Endothelial cell (in vitro differentiated cells): Measurements from ENCODE around the gene WDR37. TPM values are rescaled to one million over a fixed set of nuclear protein-coding genes. Genes with fewer than 3 reads are reported as not detected.

Source experiments
- DNase-seq: peaks from one replicate; pipeline ENCODE4 v3.0.0; 2021; ENCODE audit warnings: low spot score
- H3K27ac Mint-ChIP-seq: one replicate; pipeline ENCODE4 v1.8.0; 2021; ENCODE audit warnings: mixed read lengths, inconsistent platforms; ENCODE audit not compliant: unreplicated experiment
- H3K27me3 Mint-ChIP-seq: one replicate; pipeline ENCODE4 v1.8.0; 2021; ENCODE audit warnings: mild to moderate bottlenecking, moderate library complexity, mixed read lengths, inconsistent platforms; ENCODE audit not compliant: unreplicated experiment
- H3K36me3 Mint-ChIP-seq: one replicate; pipeline ENCODE4 v1.8.0; 2021; ENCODE audit warnings: mild to moderate bottlenecking, low read depth, mixed read lengths, inconsistent platforms; ENCODE audit not compliant: unreplicated experiment
- H3K4me1 Mint-ChIP-seq: one replicate; pipeline ENCODE4 v1.8.0; 2021; ENCODE audit warnings: mild to moderate bottlenecking, mixed read lengths, inconsistent platforms; ENCODE audit not compliant: unreplicated experiment
- H3K4me3 Mint-ChIP-seq: one replicate; pipeline ENCODE4 v1.8.0; 2021; ENCODE audit warnings: mild to moderate bottlenecking, mixed read lengths, inconsistent platforms; ENCODE audit not compliant: unreplicated experiment
- H3K9me3 Mint-ChIP-seq: one replicate; pipeline ENCODE4 v1.8.0; 2021; ENCODE audit warnings: mixed read lengths, inconsistent platforms; ENCODE audit not compliant: unreplicated experiment
- total RNA-seq: library from RNA; stranded (reverse); fragmentation: NEBNext Ultra II Directional; extraction: Animal tissue kit (Norgen Biotek cat#: 25700); gene quantifications from one replicate; pipeline ENCODE4 v1.2.1, GENCODE V29; 2021; ENCODE audit not compliant: unreplicated experiment
- TF ChIP-seq, protein P1 (sequence below): fragments of 200-600 bp; sonication (generic); IDR thresholded peaks from one replicate; pipeline ENCODE4 v1.5.0; 2021; ENCODE audit warnings: antibody characterized with exemption; ENCODE audit not compliant: unreplicated experiment

WDR37 gene
- total RNA-seq, 1 donor from 2014 or later, result 32.6 TPM

DNA sequence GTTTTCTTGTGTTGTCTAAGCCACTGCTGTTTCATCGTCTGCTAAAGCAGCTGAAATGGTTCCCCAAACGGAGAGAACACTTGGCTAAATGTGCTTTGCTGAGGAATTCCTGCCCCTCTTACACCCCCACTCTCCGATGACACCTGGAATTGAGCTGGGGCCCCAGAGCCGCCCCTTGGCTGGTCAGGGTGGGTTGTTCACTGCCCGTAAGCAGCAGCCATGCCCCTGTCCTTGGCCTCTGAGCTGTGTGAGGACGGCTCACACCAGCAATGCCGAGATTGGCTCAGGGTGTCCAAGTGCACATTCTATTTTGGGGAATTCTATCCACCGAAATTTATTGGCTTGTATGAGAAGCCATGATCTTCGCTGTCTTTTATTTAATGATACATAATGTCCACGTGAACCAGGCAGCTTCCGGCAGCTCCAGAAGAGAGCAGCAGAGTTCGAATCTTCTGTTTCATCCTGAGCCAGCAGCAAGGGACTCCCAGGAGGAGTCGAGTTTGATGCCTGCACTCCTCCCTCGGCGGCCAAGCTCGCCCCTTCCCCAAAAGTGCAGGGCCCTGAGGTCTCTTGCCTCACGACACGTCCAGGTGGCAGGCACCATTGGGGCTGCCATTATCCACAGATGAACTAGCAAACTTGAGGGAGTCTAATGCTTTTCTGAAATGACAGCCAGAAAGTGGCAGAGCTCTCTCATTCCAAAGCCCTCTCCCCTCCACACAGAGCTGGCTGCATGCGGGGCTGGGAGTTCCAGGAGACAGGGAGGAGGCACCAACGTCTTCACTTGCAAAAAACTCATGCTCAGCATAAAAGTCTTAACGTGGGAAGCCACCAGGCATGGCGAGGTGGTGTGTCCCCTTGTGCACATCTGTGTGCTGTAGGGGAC, 114.0 kb downstream of the WDR37 start:
- no peaks in the 10 kb centered on the region for H3K4me1 Mint-ChIP-seq
- H3K36me3 Mint-ChIP-seq, result peaks cover 4% of the 10 kb centered on the region
- H3K27ac Mint-ChIP-seq, result no peak overlapping the region
- no peaks in the 10 kb centered on the region for H3K9me3 Mint-ChIP-seq
- no peak overlapping the region for H3K4me3 Mint-ChIP-seq
- peaks cover 8% of the 10 kb centered on the region for H3K27me3 Mint-ChIP-seq
- no peak for DNase-seq
- TF ChIP-seq, protein P1, sequence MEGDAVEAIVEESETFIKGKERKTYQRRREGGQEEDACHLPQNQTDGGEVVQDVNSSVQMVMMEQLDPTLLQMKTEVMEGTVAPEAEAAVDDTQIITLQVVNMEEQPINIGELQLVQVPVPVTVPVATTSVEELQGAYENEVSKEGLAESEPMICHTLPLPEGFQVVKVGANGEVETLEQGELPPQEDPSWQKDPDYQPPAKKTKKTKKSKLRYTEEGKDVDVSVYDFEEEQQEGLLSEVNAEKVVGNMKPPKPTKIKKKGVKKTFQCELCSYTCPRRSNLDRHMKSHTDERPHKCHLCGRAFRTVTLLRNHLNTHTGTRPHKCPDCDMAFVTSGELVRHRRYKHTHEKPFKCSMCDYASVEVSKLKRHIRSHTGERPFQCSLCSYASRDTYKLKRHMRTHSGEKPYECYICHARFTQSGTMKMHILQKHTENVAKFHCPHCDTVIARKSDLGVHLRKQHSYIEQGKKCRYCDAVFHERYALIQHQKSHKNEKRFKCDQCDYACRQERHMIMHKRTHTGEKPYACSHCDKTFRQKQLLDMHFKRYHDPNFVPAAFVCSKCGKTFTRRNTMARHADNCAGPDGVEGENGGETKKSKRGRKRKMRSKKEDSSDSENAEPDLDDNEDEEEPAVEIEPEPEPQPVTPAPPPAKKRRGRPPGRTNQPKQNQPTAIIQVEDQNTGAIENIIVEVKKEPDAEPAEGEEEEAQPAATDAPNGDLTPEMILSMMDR, result no peak

DNA sequence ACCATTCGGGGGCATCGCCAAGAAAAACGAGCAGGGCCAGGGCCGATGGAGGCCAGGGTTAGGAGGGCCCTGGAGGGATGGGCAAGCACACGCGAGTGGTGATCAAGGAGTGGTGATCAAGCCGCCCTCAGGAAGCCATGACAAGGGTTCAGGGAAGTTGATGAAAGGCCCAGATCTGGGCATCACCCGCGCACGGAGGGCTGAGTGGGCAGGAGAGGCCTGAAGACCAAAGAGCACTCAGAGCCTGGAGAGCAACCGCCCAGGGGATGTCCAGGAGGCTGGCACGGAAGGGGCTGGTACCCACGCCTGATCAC, 114.6 kb downstream of the WDR37 start:
- Mint-ChIP-seq H3K36me3 (peaks cover 4% of the 10 kb centered on the region), H3K27me3 (peaks cover 8% of the 10 kb centered on the region), H3K27ac (no peak overlapping the region), H3K4me3 (no peak overlapping the region), H3K4me1 (no peaks in the 10 kb centered on the region), H3K9me3 (no peaks in the 10 kb centered on the region)
- TF ChIP-seq, protein P1, result no peak
- no peak for DNase-seq

DNA sequence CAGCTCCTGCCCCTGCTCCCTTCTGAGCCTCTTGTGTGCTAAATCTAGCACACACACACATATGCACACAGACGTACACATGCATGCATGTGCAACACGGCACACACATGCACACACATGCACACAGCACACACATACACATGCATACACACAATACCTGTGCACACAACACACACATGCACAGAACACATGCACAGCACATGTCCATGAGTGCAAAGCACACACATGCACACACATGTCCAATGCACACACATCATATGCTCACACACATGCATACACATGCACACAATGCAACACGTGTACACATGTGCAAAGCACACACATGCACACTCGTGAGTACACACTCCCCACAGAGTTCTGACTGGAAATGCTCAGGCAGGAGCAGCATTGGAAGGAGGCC, 115.0 kb downstream of the WDR37 start:
- H3K9me3 Mint-ChIP-seq, result no peaks in the 10 kb centered on the region
- H3K36me3 Mint-ChIP-seq, result peaks cover 4% of the 10 kb centered on the region
- no peak overlapping the region for H3K4me3 Mint-ChIP-seq
- H3K27ac Mint-ChIP-seq, result no peak overlapping the region
- TF ChIP-seq, protein P1, result no peak
- peaks cover 8% of the 10 kb centered on the region for H3K27me3 Mint-ChIP-seq
- no peaks in the 10 kb centered on the region for H3K4me1 Mint-ChIP-seq
- DNase-seq, result no peak

DNA sequence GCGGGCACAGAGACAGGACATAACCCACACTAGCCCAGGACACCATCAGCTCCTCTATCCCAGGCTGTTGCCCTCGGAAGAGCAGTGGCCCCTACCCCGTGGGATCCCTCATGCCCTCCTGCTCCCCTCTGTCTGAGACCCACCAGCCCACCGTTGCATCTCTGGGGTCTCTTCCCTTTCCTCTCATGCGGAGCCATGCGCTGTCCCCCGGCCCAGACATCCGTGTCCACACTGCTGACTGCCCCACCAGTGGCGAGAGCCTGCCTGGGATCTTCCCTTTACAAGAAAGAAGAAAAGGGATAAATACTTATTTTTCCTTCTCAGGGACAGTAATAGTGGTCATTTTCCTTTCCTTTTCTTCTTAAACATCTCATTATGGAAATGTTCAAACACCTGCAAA, 115.4 kb downstream of the WDR37 start:
- TF ChIP-seq, protein P1, result no peak
- no peak overlapping the region for H3K27ac Mint-ChIP-seq
- DNase-seq, result no peak
- no peaks in the 10 kb centered on the region for H3K9me3 Mint-ChIP-seq
- H3K4me1 Mint-ChIP-seq, result no peaks in the 10 kb centered on the region
- no peak overlapping the region for H3K4me3 Mint-ChIP-seq
- H3K27me3 Mint-ChIP-seq, result peaks cover 8% of the 10 kb centered on the region
- H3K36me3 Mint-ChIP-seq, result peaks cover 4% of the 10 kb centered on the region

DNA sequence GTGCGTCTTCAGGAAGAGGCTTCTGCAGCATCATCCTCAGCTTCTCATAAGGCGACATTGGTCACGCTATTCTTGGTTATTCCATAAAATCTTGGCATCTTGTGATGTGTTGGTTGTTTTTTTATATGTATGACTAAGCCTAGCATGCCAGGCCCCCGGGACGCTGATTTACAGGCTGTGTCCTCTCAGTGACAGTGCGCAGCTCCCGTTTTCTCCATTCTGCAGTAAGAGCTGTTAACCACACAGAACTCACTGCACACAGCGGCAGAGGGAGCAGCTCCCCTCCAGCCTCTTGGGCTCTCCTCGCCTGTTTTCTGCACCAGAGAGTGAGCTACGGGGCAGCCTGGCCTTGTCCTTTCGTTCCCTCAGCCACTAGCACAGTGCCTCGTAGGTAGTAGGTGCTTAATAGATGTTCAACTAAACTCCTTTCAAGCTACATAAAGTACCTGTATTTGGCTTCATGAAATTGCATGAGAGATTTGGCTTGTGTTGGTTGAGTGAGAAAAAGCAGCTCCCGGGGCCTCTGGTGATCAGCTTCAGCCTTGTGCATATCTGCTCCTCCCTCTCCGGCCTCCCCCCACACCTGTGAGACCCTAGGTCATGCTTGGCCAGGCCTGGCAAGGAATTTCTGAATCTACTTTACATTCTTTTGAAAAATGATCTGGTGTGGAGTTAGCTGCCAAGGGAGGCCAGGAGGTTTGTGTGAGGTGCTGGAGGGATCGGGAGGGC, 116.2 kb downstream of the WDR37 start:
- H3K9me3 Mint-ChIP-seq, result no peaks in the 10 kb centered on the region
- no peak for DNase-seq
- H3K4me3 Mint-ChIP-seq, result no peak overlapping the region
- TF ChIP-seq, protein P1, result no peak
- H3K36me3 Mint-ChIP-seq, result peaks cover 2% of the 10 kb centered on the region
- H3K4me1 Mint-ChIP-seq, result no peaks in the 10 kb centered on the region
- H3K27me3 Mint-ChIP-seq, result peaks cover 8% of the 10 kb centered on the region
- H3K27ac Mint-ChIP-seq, result no peak overlapping the region
